VCaP (cell line): ENCODE data around the gene CNTFR.
A peak's percentile ranks its signal among the peaks of the same experiment; 100 is the strongest.

ENCODE experiments used
- H3K27ac ChIP-seq: fragments of 450-650 bp; 2 replicates; pipeline ENCODE4 v1.5.1; 2017
- CTCF ChIP-seq: fragments of 450-650 bp; conservative IDR thresholded peaks from 2 replicates; pipeline ENCODE4 v1.5.1; 2017; ENCODE audit warnings: mild to moderate bottlenecking, moderate library complexity

CNTFR gene

DNA sequence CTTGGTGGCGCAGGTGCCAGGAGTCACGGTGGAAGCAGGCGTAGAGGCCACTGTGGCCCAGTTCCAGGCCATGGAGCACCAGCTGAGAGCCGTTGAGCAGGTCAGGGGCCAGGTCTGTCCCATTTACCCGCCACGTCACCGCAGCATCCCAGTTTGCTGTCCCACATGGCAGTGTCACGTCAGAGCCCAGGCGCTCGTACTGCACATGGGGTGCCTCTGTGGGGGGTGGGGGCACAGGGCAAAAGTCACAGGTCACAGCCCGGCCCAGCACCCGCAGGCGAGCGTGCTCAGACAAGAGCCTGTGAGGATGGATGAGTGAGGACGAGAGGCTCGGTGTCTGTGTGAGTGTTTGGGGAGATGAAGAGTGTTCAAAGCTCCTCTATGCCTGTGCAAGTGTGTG lies 24.9 kb downstream of the CNTFR start:
- no peak for TF ChIP-seq CTCF

DNA sequence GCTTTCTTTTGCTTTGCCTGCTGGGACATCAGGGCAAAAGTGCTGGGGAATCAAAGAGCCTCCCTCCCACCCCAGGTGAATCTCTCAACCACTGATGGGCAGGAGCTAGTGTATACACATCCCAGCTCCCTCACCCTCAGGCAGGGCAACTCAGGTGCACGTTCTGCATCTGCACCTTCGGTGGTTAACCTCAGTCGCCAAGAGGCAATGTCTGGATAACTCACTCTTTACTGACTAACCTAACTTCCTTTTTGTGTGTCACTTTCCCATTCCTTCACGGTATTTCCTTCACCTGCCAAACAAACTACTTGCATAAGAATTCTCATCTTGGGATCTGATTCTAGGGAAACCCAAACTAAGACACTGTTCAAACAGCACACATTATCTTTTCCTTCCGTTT lies 26.3 kb downstream of the CNTFR start:
- H3K27ac ChIP-seq: no peak overlapping the region
- TF ChIP-seq CTCF: no peak

More for the DNA sequence above, 24.9 kb downstream of the CNTFR start:
- H3K27ac ChIP-seq: no peak overlapping the region

GRCh38 chr9:34562135-34562745 lies 27.3 kb downstream of the CNTFR start:
- no peak overlapping the region for H3K27ac ChIP-seq
- peak; percentile 56 for TF ChIP-seq CTCF

DNA sequence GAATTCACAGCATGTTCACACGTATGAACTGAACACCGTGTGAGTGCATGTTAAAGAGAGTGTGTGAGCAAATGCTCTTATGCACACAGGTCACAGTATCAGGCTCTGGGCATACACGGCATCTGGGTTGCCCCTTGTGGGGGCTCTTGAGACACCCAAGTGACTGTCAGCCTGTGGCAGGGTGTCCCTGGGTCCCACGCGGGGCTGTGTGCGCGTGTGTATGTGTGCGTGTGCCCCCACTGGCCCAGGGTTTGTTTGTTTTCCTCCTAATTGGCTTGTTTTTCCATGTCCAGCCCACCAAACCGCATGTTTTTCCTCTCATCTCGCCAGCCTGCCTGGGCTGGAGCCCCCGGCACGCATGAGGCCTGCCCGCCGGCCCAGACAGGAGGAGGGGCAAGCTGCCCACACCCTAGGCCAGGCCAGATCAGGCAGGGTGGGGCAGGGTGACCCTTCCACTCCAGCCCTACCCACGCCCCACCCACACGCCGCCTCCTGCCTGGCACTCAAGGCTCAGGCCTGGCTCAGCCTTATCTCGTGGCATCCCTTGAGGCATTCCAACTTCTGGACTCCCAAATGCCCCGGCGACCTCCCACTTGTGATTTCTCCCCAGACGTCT lies 28.8 kb downstream of the CNTFR start:
- no peak overlapping the region for H3K27ac ChIP-seq
- no peak for TF ChIP-seq CTCF

DNA sequence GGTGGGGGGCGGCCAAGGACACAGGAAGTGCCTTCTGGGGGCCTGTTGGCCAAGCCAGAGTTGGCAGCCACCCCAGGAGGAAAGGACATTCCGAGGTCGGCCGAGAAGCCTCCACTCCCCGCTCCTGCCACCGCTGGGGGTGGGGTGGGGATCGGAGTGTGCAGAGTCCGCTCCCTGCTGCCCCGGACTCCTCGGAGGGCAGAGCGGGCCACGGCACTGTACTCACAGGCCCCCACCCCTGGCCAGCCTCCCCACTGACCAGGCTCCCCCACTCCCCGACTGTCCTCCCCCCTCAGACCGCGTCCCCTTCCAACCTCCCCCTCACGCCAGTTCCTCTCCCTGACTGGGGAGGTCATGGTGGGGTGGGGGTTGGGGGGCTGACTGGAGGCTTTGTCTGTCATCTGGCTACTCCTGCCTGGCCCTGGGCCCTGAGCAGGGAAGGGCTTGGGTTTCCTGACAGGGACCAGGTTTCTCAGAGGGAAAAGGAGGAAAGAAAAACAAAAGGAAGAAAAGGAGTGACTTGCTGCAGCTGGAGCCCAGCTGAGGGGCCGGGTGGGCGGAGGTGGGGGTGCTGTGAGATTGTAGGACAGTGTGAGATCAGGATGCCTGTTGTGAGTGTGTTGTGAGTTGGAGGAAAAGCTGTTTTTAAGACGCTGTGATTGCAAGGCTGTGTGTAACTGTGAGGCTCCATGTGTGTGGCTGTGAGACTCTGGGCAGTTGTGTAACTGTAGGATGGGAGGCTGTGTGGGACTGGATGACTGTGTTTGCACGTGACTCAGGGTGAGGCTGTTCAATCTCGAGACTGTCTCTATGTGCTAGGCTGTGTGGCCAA lies 29.7 kb downstream of the CNTFR start:
- H3K27ac ChIP-seq: no peak overlapping the region
- TF ChIP-seq CTCF: no peak

DNA sequence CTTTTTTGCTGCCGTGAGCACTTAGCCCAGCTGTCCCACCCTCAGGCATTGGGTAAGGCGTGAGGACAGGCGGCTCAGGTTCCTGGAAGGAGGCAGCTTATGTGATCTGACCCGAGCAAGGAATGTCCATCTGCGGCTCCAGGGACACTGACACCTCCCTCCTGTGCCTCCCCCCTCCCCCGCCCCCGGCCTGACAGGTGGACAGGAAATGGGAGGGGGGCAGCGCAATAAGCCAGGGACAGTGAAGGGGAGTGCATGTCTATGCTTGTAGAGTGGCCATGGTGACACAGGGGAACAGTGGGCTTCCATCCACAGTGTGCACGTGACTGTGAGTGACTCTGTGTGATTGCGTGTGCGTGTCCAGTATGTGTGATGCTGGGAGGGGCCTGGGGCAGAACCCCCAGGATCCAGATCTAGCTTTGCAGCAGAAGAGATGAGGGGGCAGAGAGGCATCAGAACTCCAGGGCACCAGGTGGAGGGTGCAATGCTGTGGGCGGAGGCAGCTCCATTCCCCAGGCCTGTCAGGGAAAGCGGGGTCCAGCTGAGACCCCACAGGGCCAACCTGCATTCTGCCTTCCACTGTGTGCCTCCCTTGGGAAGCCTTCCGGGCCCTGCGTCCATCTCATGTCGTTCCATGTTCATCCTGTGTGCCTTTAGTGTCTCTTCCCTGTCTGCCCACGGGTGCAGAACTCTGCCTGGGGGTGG lies 30.5 kb downstream of the CNTFR start:
- no peak overlapping the region for H3K27ac ChIP-seq
- TF ChIP-seq CTCF: no peak

- H3K27ac ChIP-seq: no peak overlapping the region
- no peak for TF ChIP-seq CTCF
Observed at GRCh38 chr9:34558364-34558763, 31.2 kb downstream of the CNTFR start.
